ENCODE measurements around the gene RBP2. TPM values are rescaled to one million over a fixed set of nuclear protein-coding genes. Genes with fewer than 3 reads are reported as not detected.

The RBP2 gene
- total and polyA plus RNA-seq, 2 donors from 2014 or later: 13.5 TPM; not detected in 1

- intact Hi-C loops (cut with DNase I): no loop called here
- no peaks in the 10 kb centered on the region for H3K4me1 ChIP-seq (ENCODE audit: control insufficient read depth in 2 of 3, insufficient read depth in 2 of 3, low read depth in 1 of 3, low read length in 3 of 3)
- FAIRE-seq (no peak), DNase-seq (peak in 3 of 5 donors; percentile 5 to 38 (median 8))
- no peak overlapping the region for H3K9ac ChIP-seq (ENCODE audit: low read length in 3 of 3)
- no peaks in the 10 kb centered on the region for H3K27me3 ChIP-seq (ENCODE audit: control insufficient read depth, insufficient read depth, low read length)
- no peaks in the 10 kb centered on the region for H3K9me3 ChIP-seq (ENCODE audit: control insufficient read depth in 2 of 3, insufficient read depth in 1 of 3, low read length in 3 of 3)
- H3K27ac ChIP-seq (ENCODE audit: low read depth in 2 of 2, low read length in 2 of 2): no peak overlapping the region
- no peak for TF ChIP-seq CTCF (IDR thresholded peaks at IDR 0.05; ENCODE audit: borderline replicate concordance, extremely low read depth, insufficient read depth)
- no peak overlapping the region for H3K4me3 ChIP-seq (ENCODE audit: low read length in 3 of 3)
- no peaks in the 10 kb centered on the region for H3K36me3 ChIP-seq (ENCODE audit: control insufficient read depth in 2 of 3, insufficient read depth in 3 of 3, low read length in 3 of 3)
These were observed 43.9 kb upstream of the RBP2 start for GRCh38 chr3:139519998-139520737.

- peak in 1 of 5 donors; percentile 6 for DNase-seq
- no peak for FAIRE-seq
- Histone ChIP-seq H3K4me1 (ENCODE audit: control insufficient read depth in 2 of 3, insufficient read depth in 2 of 3, low read depth in 1 of 3, low read length in 3 of 3) (no peaks in the 10 kb centered on the region), H3K27ac (ENCODE audit: low read depth in 2 of 2, low read length in 2 of 2) (no peak overlapping the region), H3K9me3 (ENCODE audit: control insufficient read depth in 2 of 3, insufficient read depth in 1 of 3, low read length in 3 of 3) (no peaks in the 10 kb centered on the region), H3K27me3 (ENCODE audit: control insufficient read depth, insufficient read depth, low read length) (no peaks in the 10 kb centered on the region), H3K9ac (ENCODE audit: low read length in 3 of 3) (no peak overlapping the region), H3K4me3 (ENCODE audit: low read length in 3 of 3) (no peak overlapping the region), H3K36me3 (ENCODE audit: control insufficient read depth in 2 of 3, insufficient read depth in 3 of 3, low read length in 3 of 3) (no peaks in the 10 kb centered on the region)
- intact Hi-C loops (cut with DNase I): no loop called here
- TF ChIP-seq CTCF (IDR thresholded peaks at IDR 0.05; ENCODE audit: borderline replicate concordance, extremely low read depth, insufficient read depth): no peak
These were observed 42.9 kb upstream of the RBP2 start for GRCh38 chr3:139518926-139519842.

GRCh38 chr3:139518306-139518705 lies 42.0 kb upstream of the RBP2 start:
- FAIRE-seq: no peak

More at GRCh38 chr3:139518306-139518705, 42.0 kb upstream of the RBP2 start:
- intact Hi-C loops (cut with DNase I): no loop called here
- no peak for TF ChIP-seq CTCF (IDR thresholded peaks at IDR 0.05; ENCODE audit: borderline replicate concordance, extremely low read depth, insufficient read depth)
- Histone ChIP-seq H3K9me3 (ENCODE audit: control insufficient read depth in 2 of 3, insufficient read depth in 1 of 3, low read length in 3 of 3) (no peaks in the 10 kb centered on the region), H3K27ac (ENCODE audit: low read depth in 2 of 2, low read length in 2 of 2) (no peak overlapping the region), H3K4me3 (ENCODE audit: low read length in 3 of 3) (no peak overlapping the region), H3K36me3 (ENCODE audit: control insufficient read depth in 2 of 3, insufficient read depth in 3 of 3, low read length in 3 of 3) (no peaks in the 10 kb centered on the region), H3K27me3 (ENCODE audit: control insufficient read depth, insufficient read depth, low read length) (no peaks in the 10 kb centered on the region), H3K4me1 (ENCODE audit: control insufficient read depth in 2 of 3, insufficient read depth in 2 of 3, low read depth in 1 of 3, low read length in 3 of 3) (no peaks in the 10 kb centered on the region), H3K9ac (ENCODE audit: low read length in 3 of 3) (no peak overlapping the region)
- peak in 1 of 5 donors; percentile 6 for DNase-seq

Data from kidney (tissue), 14 donors.